NCI-H526 treated with DMSO at 0.1 percent for 48 hours (cell line): Measurements from ENCODE around the gene CEP97.

Experiments used
- DNase-seq: peaks from one replicate; lab custom pipeline; 2025; lab: John Stamatoyannopoulos, UW

The CEP97 gene

DNA sequence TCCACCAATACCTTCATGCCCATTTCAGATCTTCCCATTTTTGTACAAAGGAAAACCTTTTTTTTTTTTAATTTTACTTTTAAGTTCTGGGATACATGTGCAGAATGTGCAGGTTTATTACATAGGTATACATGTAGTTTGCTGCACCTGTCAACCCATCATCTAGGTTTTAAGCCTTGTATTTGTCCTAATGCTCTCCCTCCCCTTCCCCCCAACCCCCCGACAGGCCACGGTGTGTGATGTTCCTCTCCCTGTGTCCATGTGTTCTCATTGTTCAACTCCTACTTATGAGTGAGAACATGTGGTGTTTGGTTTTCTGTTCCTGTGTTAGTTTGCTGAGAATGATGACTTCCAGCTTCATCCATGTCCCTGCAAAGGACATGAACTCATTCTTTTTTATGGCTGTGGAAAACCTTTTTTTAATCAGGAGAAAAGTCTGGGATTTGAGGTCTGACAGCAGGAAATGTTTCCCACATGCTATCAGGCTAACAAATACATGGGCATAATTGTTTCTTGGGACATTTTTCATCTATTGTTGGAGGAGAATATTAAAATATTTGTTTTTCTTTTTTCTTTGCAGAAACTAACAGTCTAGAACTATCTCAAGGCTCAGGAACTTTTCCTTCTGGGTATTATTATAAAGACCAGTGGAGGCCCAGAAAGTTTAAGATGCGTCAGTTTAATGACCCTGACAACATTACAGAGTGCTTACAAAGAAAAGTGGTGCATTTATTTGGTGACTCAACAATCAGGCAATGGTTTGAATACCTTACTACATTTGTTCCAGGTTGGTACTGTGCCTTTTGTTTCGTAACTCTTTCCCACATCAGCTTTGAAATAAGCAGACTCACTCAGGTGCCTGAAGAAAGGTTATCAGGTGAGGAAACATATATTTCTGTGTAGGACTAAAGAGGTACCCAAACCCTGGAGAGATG lies 92.1 kb downstream of the CEP97 start:
- DNase-seq: no peak

DNA sequence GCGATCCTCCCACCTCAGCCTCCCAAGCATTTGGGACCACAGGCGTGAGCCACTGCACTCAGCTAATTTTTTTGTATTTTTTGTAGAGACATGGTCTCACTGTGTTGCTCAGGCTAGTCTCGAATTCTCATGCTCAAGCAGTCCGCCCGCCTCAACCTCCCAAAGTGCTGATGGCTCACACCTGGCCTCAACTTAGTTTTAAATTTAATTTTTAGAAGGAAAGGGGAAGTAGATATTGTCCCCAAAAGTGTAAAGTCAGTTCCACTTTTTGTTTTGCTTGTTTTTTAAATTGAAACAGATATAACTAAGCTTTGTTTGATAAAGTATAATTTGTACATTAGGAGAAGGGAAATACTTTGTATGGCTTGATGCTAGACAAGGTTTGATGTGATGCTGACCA lies 93.6 kb downstream of the CEP97 start:
- no peak for DNase-seq

DNA sequence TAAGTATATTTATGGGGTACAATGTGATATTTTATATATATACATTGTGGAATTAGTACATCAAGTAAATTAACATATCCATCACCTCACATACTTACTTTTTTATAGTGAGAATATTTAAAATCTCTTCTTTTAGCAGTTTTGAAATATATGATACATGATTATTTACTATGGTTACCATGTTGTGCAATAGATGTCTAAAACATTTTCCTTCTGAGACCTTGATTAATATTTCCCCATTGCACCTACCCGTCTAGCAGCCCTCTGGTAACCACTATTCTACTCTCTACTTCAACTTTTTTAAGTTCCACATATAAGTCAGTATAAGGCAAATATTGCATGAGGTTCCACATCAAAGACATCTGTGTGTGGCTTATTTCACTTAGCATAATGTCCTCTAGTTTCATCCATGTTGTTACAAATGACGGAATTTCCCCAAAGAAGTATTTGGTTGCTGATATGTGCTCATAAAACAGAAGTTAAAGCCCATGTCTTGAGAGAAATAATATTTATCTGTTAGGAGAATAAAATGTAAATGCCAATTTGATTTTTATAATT lies 95.3 kb downstream of the CEP97 start:
- DNase-seq: no peak
